Measurements from ENCODE around the gene ZNF280A. TPM values are rescaled to one million over a fixed set of nuclear protein-coding genes. Genes with fewer than 3 reads are reported as not detected.
"Not testable (repeated sequence)": the region's sequence is repeated elsewhere in the genome, so short reads cannot be mapped to it uniquely, and the experiment has no call there.

Gene ZNF280A
- polyA plus RNA-seq, 3 donors, result not detected

- H3K27me3 ChIP-seq (ENCODE audit: control insufficient read depth in 2 of 2, insufficient read depth in 2 of 2, low read length in 2 of 2), result no peaks in the 10 kb centered on the region
- no peaks in the 10 kb centered on the region for H3K9me3 ChIP-seq (replicated peaks in 1 of 2; ENCODE audit: control insufficient read depth in 1 of 2, insufficient read depth in 1 of 2, low read length in 2 of 2)
- H3K4me1 Mint-ChIP-seq, result no peaks in the 10 kb centered on the region
- H3K4me3 ChIP-seq (replicated peaks in 1 of 3; ENCODE audit: low read depth in 2 of 3, low read length in 3 of 3), result no peak overlapping the region
- no peak overlapping the region for H3K27ac Mint-ChIP-seq
- H4K20me1 ChIP-seq (ENCODE audit: insufficient read depth, low read length), result no peaks in the 10 kb centered on the region
- H3K36me3 ChIP-seq (replicated peaks in 1 of 2; ENCODE audit: control insufficient read depth in 1 of 2, insufficient read depth in 2 of 2, low read length in 2 of 2), result no peaks in the 10 kb centered on the region
- DNase-seq, result no peak
- no peaks in the 10 kb centered on the region for H3K36me3 Mint-ChIP-seq
- no peak for TF ChIP-seq CTCF (IDR thresholded peaks at IDR 0.05)
- H3K4me2 ChIP-seq (replicated peaks; ENCODE audit: extremely low read depth, low read length, poor library complexity, severe bottlenecking), result no peak overlapping the region
- WGBS (ENCODE audit: insufficient coverage), result no CpG with 5 or more reads among the region's 2 CpGs
- H2AFZ ChIP-seq (ENCODE audit: insufficient read depth, low read depth, low read length, poor library complexity, severe bottlenecking), result no peak overlapping the region
- H3K79me2 ChIP-seq (ENCODE audit: insufficient read depth, low read length), result no peaks in the 10 kb centered on the region
- H3K27me3 Mint-ChIP-seq (ENCODE audit: low read depth in 3 of 3), result peaks cover 0 to 4% (median 0%) of the 10 kb centered on the region in 3 donors
- H3K27ac ChIP-seq (ENCODE audit: low read depth in 1 of 2, low read length in 2 of 2), result no peak overlapping the region
- intact Hi-C loops (cut with micrococcal nuclease), result no loop called here
- no peak overlapping the region for H3K9ac ChIP-seq (ENCODE audit: insufficient read depth, low read length, poor library complexity, severe bottlenecking)
- no peaks in the 10 kb centered on the region for H3K4me1 ChIP-seq (ENCODE audit: control insufficient read depth in 1 of 2, insufficient read depth in 2 of 2, low read length in 2 of 2)
- H3K4me3 Mint-ChIP-seq, result no peak overlapping the region
- no peaks in the 10 kb centered on the region for H3K9me3 Mint-ChIP-seq
These were observed 21.8 kb downstream of the ZNF280A start for GRCh38 chr22:22498267-22498666.

GRCh38 chr22:22491589-22491988 is 28.5 kb downstream of the ZNF280A start:
- H3K4me1 Mint-ChIP-seq; intact Hi-C loops (cut with micrococcal nuclease); H3K4me3 Mint-ChIP-seq; H2AFZ ChIP-seq (ENCODE audit: insufficient read depth, low read depth, low read length, poor library complexity, severe bottlenecking); H3K27ac ChIP-seq (ENCODE audit: low read depth in 1 of 2, low read length in 2 of 2); H3K27ac Mint-ChIP-seq; H3K79me2 ChIP-seq (ENCODE audit: insufficient read depth, low read length); H3K36me3 Mint-ChIP-seq; H3K4me3 ChIP-seq (replicated peaks in 1 of 3; ENCODE audit: low read depth in 2 of 3, low read length in 3 of 3); H3K27me3 ChIP-seq (ENCODE audit: control insufficient read depth in 2 of 2, insufficient read depth in 2 of 2, low read length in 2 of 2); H3K9me3 ChIP-seq (replicated peaks in 1 of 2; ENCODE audit: control insufficient read depth in 1 of 2, insufficient read depth in 1 of 2, low read length in 2 of 2); H3K9ac ChIP-seq (ENCODE audit: insufficient read depth, low read length, poor library complexity, severe bottlenecking); H3K4me2 ChIP-seq (replicated peaks; ENCODE audit: extremely low read depth, low read length, poor library complexity, severe bottlenecking); H3K27me3 Mint-ChIP-seq (ENCODE audit: low read depth in 3 of 3); H4K20me1 ChIP-seq (ENCODE audit: insufficient read depth, low read length); DNase-seq; H3K9me3 Mint-ChIP-seq; H3K4me1 ChIP-seq (ENCODE audit: control insufficient read depth in 1 of 2, insufficient read depth in 2 of 2, low read length in 2 of 2); H3K36me3 ChIP-seq (replicated peaks in 1 of 2; ENCODE audit: control insufficient read depth in 1 of 2, insufficient read depth in 2 of 2, low read length in 2 of 2): not testable (repeated sequence)
- 100% methylated on average over 3 of the region's 3 CpGs for WGBS (ENCODE audit: insufficient coverage)

All from CD14-positive monocyte (primary cell).